Caco-2 (cell line): ENCODE results near the gene SHISA8. TPM values are rescaled to one million over a fixed set of nuclear protein-coding genes. Genes with fewer than 3 reads are reported as not detected.

Source experiments
- BruUV-seq: library from RNA; stranded (reverse); fragments of 400-500 nt; replicated peaks from 2 replicates; lab custom pipeline; 2021; lab: Mats Ljungman, UMichigan
- CTCF ChIA-PET: fragments of 300-600 bp; sonication (Branson Sonifier 250); formaldehyde crosslinking; loops from one replicate; lab custom pipeline; 2022; ENCODE audit warnings: antibody characterized with exemption; lab: Charles Lee
- POLR2A ChIA-PET: fragments of 300-600 bp; sonication (Branson Sonifier 250); formaldehyde crosslinking; loops from one replicate; lab custom pipeline; 2022; ENCODE audit warnings: antibody characterized with exemption; lab: Charles Lee
- DNase-seq, 2 experiments: peaks; one replicate each; pipeline versions ENCODE4 v3.0.0 to v3.0.0-alpha.2; 2020 to 2022
- H3K27me3 ChIP-seq: replicated peaks from 2 replicates; pipeline ENCODE4 v1.6.0; 2011; ENCODE audit warnings: low read length; ENCODE audit not compliant: control insufficient read depth, insufficient read depth
- H3K36me3 ChIP-seq: 2 replicates; pipeline ENCODE4 v1.5.1; 2011; ENCODE audit warnings: low read length; ENCODE audit not compliant: control insufficient read depth, insufficient read depth
- H3K4me1 ChIP-seq: fragments of 250-450 bp; sonication (Bioruptor Pico); 2 replicates; pipeline ENCODE4 v1.5.1; 2020; ENCODE audit warnings: mild to moderate bottlenecking
- H3K4me3 ChIP-seq: 2 replicates; pipeline ENCODE4 v1.5.1; 2011; ENCODE audit warnings: low read depth, mild to moderate bottlenecking, control low read depth, low read length
- H3K9me3 ChIP-seq: fragments of 250-450 bp; sonication (Bioruptor Pico); 2 replicates; pipeline ENCODE4 v1.5.1; 2020; ENCODE audit warnings: mild to moderate bottlenecking, moderate library complexity
- H3K27ac Mint-ChIP-seq: one replicate; pipeline ENCODE4 v1.8.0; 2022; ENCODE audit warnings: mixed read lengths; ENCODE audit not compliant: unreplicated experiment
- H3K27me3 Mint-ChIP-seq: one replicate; pipeline ENCODE4 v1.8.0; 2022; ENCODE audit warnings: mixed read lengths; ENCODE audit not compliant: insufficient read depth, unreplicated experiment
- H3K36me3 Mint-ChIP-seq: one replicate; pipeline ENCODE4 v1.8.0; 2022; ENCODE audit warnings: mild to moderate bottlenecking, mixed read lengths; ENCODE audit not compliant: insufficient read depth, unreplicated experiment
- H3K4me1 Mint-ChIP-seq: one replicate; pipeline ENCODE4 v1.8.0; 2022; ENCODE audit warnings: low read depth, mixed read lengths; ENCODE audit not compliant: unreplicated experiment
- H3K4me3 Mint-ChIP-seq: one replicate; pipeline ENCODE4 v1.8.0; 2022; ENCODE audit warnings: mild to moderate bottlenecking, moderate library complexity, mixed read lengths; ENCODE audit not compliant: unreplicated experiment
- H3K9me3 Mint-ChIP-seq: one replicate; pipeline ENCODE4 v1.8.0; 2022; ENCODE audit warnings: mixed read lengths; ENCODE audit not compliant: unreplicated experiment
- CTCF ChIP-seq, 2 experiments: fragments of 200-600 bp in 1 of 2; IDR thresholded peaks; 1 replicate in 1 of 2; 2 replicates in 1 of 2; pipeline versions ENCODE4 v1.5.1 to v1.8.0; 2011 to 2022; ENCODE audit warnings: antibody characterized with exemption in 1 of 2, control low read depth in 1 of 2, inconsistent platforms in 1 of 2, low read depth in 1 of 2, low read length in 1 of 2, mild to moderate bottlenecking in 1 of 2, moderate library complexity in 1 of 2; ENCODE audit not compliant: insufficient read depth in 1 of 2, severe bottlenecking in 1 of 2, unreplicated experiment in 1 of 2
- intact Hi-C: fragments of 100-400 bp; cut with micrococcal nuclease; formaldehyde crosslinking; loops from one replicate; pipeline ENCODE4 v1.10.0; 2022; ENCODE audit not compliant: unreplicated experiment
- total RNA-seq: library from RNA; stranded (reverse); gene quantifications from 2 replicates; pipeline ENCODE4 v1.2.3, GENCODE V29; 2022

SHISA8 gene
- total RNA-seq, 1 experiment from 2014 or later = 1.4 TPM

- no TSS peak for BruUV-seq
- DNase-seq = no peak
- TF ChIP-seq CTCF (IDR thresholded peaks at IDR 0.05; ENCODE audit: insufficient read depth in 1 of 2, low read depth in 1 of 2, low read length in 1 of 2, severe bottlenecking in 1 of 2, unreplicated experiment in 1 of 2) = no peak
- Mint-ChIP-seq H3K27me3 (no peaks in the 10 kb centered on the region), H3K9me3 (no peaks in the 10 kb centered on the region), H3K4me1 (no peaks in the 10 kb centered on the region), H3K27ac (no peak overlapping the region), H3K4me3 (no peak overlapping the region), H3K36me3 (peaks cover 90% of the 10 kb centered on the region)
- intact Hi-C loops = no loop called here
- H3K27me3 ChIP-seq = no peaks in the 10 kb centered on the region
- H3K36me3 ChIP-seq = peaks cover 1% of the 10 kb centered on the region; the same call in 1 of the 2 replicates
- no peak overlapping the region for H3K4me3 ChIP-seq
- H3K4me1 ChIP-seq = no peaks in the 10 kb centered on the region
- ChIA-PET POLR2A (interaction anchor here (0.5 to 0.6 kb wide), 2 partner anchors 52 to 144 kb away, joined by 3 read pairs; no protein-coding TSS in a partner anchor), CTCF (interaction anchor here (1.0 kb wide), 1 partner anchor 206 kb away, joined by 3 read pairs; no protein-coding TSS in a partner anchor)
- H3K9me3 ChIP-seq = no peaks in the 10 kb centered on the region
Observed at GRCh38 chr22:41902932-41903421, 11.9 kb downstream of the SHISA8 start.

GRCh38 chr22:41902016-41902415, 12.9 kb downstream of the SHISA8 start:
- Histone ChIP-seq H3K27me3 (no peaks in the 10 kb centered on the region), H3K4me3 (no peak overlapping the region), H3K9me3 (no peaks in the 10 kb centered on the region), H3K4me1 (no peaks in the 10 kb centered on the region), H3K36me3 (peaks cover 3% of the 10 kb centered on the region)
- Mint-ChIP-seq H3K9me3 (no peaks in the 10 kb centered on the region), H3K4me3 (no peak overlapping the region), H3K27me3 (no peaks in the 10 kb centered on the region), H3K4me1 (no peaks in the 10 kb centered on the region), H3K27ac (no peak overlapping the region), H3K36me3 (peaks cover 92% of the 10 kb centered on the region)
- intact Hi-C loops = no loop called here
- CTCF ChIA-PET = no interaction called here
- POLR2A ChIA-PET = no interaction called here
- no peak for TF ChIP-seq CTCF (IDR thresholded peaks at IDR 0.05; ENCODE audit: insufficient read depth in 1 of 2, low read depth in 1 of 2, low read length in 1 of 2, severe bottlenecking in 1 of 2, unreplicated experiment in 1 of 2)
- BruUV-seq = no TSS peak
- DNase-seq = no peak

GRCh38 chr22:41900652-41901312, 14.1 kb downstream of the SHISA8 start:
- ChIA-PET POLR2A (no interaction called here), CTCF (no interaction called here)
- Histone ChIP-seq H3K4me1 (no peaks in the 10 kb centered on the region), H3K27me3 (no peaks in the 10 kb centered on the region), H3K4me3 (no peak overlapping the region), H3K36me3 (peaks cover 4% of the 10 kb centered on the region), H3K9me3 (no peaks in the 10 kb centered on the region)
- BruUV-seq = no TSS peak
- intact Hi-C loops = no loop called here
- no peak overlapping the region for H3K4me3 Mint-ChIP-seq
- H3K27me3 Mint-ChIP-seq = no peaks in the 10 kb centered on the region
- H3K9me3 Mint-ChIP-seq = no peaks in the 10 kb centered on the region
- no peak for TF ChIP-seq CTCF (IDR thresholded peaks at IDR 0.05; ENCODE audit: insufficient read depth in 1 of 2, low read depth in 1 of 2, low read length in 1 of 2, severe bottlenecking in 1 of 2, unreplicated experiment in 1 of 2)
- no peaks in the 10 kb centered on the region for H3K4me1 Mint-ChIP-seq
- no peak for DNase-seq
- peaks cover 92% of the 10 kb centered on the region for H3K36me3 Mint-ChIP-seq
- H3K27ac Mint-ChIP-seq = no peak overlapping the region
